HepG2 (cell line): Measurements from ENCODE around the gene MIF. TPM values are rescaled to one million over a fixed set of nuclear protein-coding genes. Genes with fewer than 3 reads are reported as not detected.
A peak's percentile ranks its signal among the peaks of the same experiment; 100 is the strongest.

ENCODE experiments used
- ATAD3A ChIP-seq: sonication (generic); formaldehyde crosslinking; IDR thresholded peaks from 2 replicates; pipeline ENCODE4 v1.4.0; 2020; ENCODE audit warnings: missing genetic modification reagents
- CBFB ChIP-seq: sonication (generic); formaldehyde crosslinking; IDR thresholded peaks from 2 replicates; pipeline ENCODE4 v1.4.0; 2020; ENCODE audit warnings: missing genetic modification reagents
- CBX2 ChIP-seq, 2 experiments: fragments of 200-600 bp in 1 of 2; sonication (generic); formaldehyde crosslinking in 1 of 2; IDR thresholded peaks; 2 replicates each; pipeline versions ENCODE4 v1.7.0 to v1.8.1; 2018 to 2022; ENCODE audit warnings: low read depth in 2 of 2, low read length in 1 of 2, mild to moderate bottlenecking in 1 of 2, missing genetic modification reagents in 1 of 2
- CREB3 ChIP-seq: sonication (generic); formaldehyde crosslinking; IDR thresholded peaks from 2 replicates; pipeline ENCODE4 v1.5.0; 2020; ENCODE audit warnings: missing genetic modification reagents
- ETV5 ChIP-seq: IDR thresholded peaks from 2 replicates; pipeline ENCODE4 v1.6.1; 2018; ENCODE audit warnings: missing biosample characterization, missing genetic modification reagents, inconsistent platforms, borderline replicate concordance
- HNRNPH1 ChIP-seq: fragments of 200-400 bp; formaldehyde crosslinking; optimal IDR thresholded peaks from 2 replicates; pipeline ENCODE3; 2017; ENCODE audit warnings: mild to moderate bottlenecking, low read depth, low read length
- ISL2 ChIP-seq: sonication (generic); formaldehyde crosslinking; IDR thresholded peaks from 2 replicates; pipeline ENCODE4 v1.5.0; 2020; ENCODE audit warnings: missing genetic modification reagents
- KMT2B ChIP-seq: IDR thresholded peaks from 2 replicates; pipeline ENCODE4 v1.6.1; 2016; ENCODE audit warnings: missing genetic modification reagents, missing compliant biosample characterization
- MTF1 ChIP-seq: sonication (generic); formaldehyde crosslinking; IDR thresholded peaks from 2 replicates; pipeline ENCODE4 v1.5.0; 2020; ENCODE audit warnings: missing genetic modification reagents
- POLR2AphosphoS5 ChIP-seq: IDR thresholded peaks from 2 replicates; pipeline ENCODE4 v1.6.1; 2012; ENCODE audit warnings: low read depth, low read length
- ZMAT3 ChIP-seq: sonication (generic); formaldehyde crosslinking; conservative IDR thresholded peaks from 2 replicates; pipeline ENCODE4 v1.7.0; 2021; ENCODE audit warnings: missing genetic modification reagents
- ZNF225 ChIP-seq: sonication (generic); formaldehyde crosslinking; IDR thresholded peaks from 2 replicates; pipeline ENCODE4 v1.4.0; 2020; ENCODE audit warnings: mild to moderate bottlenecking, missing genetic modification reagents
- ZNF260 ChIP-seq: sonication (generic); formaldehyde crosslinking; IDR thresholded peaks from 2 replicates; pipeline ENCODE4 v1.4.0; 2020; ENCODE audit warnings: missing genetic modification reagents, low read depth, mild to moderate bottlenecking, borderline replicate concordance
- ZNF367 ChIP-seq: sonication (generic); formaldehyde crosslinking; IDR thresholded peaks from 2 replicates; pipeline ENCODE4 v1.4.0; 2020; ENCODE audit warnings: missing genetic modification reagents, borderline replicate concordance
- ZNF460 ChIP-seq: sonication (generic); formaldehyde crosslinking; IDR thresholded peaks from 2 replicates; pipeline ENCODE4 v1.5.1; 2020; ENCODE audit warnings: missing genetic modification reagents, mild to moderate bottlenecking, borderline replicate concordance
- ZNF530 ChIP-seq: sonication (generic); formaldehyde crosslinking; IDR thresholded peaks from 2 replicates; pipeline ENCODE4 v1.5.0; 2020; ENCODE audit warnings: low read depth, mild to moderate bottlenecking, missing genetic modification reagents
- ZNF546 ChIP-seq: sonication (generic); formaldehyde crosslinking; conservative IDR thresholded peaks from 2 replicates; pipeline ENCODE4 v1.8.1; 2023; ENCODE audit warnings: mild to moderate bottlenecking, missing genetic modification reagents
- ZNF597 ChIP-seq: sonication (generic); formaldehyde crosslinking; IDR thresholded peaks from 2 replicates; pipeline ENCODE4 v1.5.0; 2020; ENCODE audit warnings: missing genetic modification reagents
- ZNF678 ChIP-seq: sonication (generic); formaldehyde crosslinking; IDR thresholded peaks from 2 replicates; pipeline ENCODE4 v1.4.0; 2020; ENCODE audit warnings: mild to moderate bottlenecking, missing genetic modification reagents
- ZNF776 ChIP-seq: sonication (generic); formaldehyde crosslinking; IDR thresholded peaks from 2 replicates; pipeline ENCODE4 v1.4.0; 2020; ENCODE audit warnings: mild to moderate bottlenecking, missing genetic modification reagents
- polyA plus RNA-seq, 8 experiments: library from polyadenylated mRNA; depleted of rRNA in 3 of 8; stranded (reverse) in 7 of 8; unstranded in 1 of 8; fragments of >200 nt; fragmentation: Illumina TruSeq in 4 of 8; extraction: Trizol in 4 of 8; gene quantifications; 2 replicates each; pipeline versions ENCODE4 v1.2.1 to v1.2.3, GENCODE V29; 2011 to 2016; ENCODE audit warnings: low read depth in 4 of 8, missing spikeins in 1 of 8, mixed read lengths in 1 of 8; ENCODE audit not compliant: insufficient read depth in 1 of 8
- total RNA-seq, 5 experiments: library from RNA; depleted of rRNA; stranded (reverse); fragments of >200 nt; fragmentation: Illumina TruSeq; extraction: Trizol; gene quantifications; 2 replicates each; pipeline ENCODE4 v1.2.3, GENCODE V29; 2016; ENCODE audit warnings: low read depth in 1 of 5
- TF ChIP-seq, protein P1 (sequence below): sonication (generic); formaldehyde crosslinking; IDR thresholded peaks from 2 replicates; pipeline ENCODE4 v1.5.1; 2020; ENCODE audit warnings: missing genetic modification reagents, mild to moderate bottlenecking, borderline replicate concordance
- TF ChIP-seq, protein P2 (sequence below): sonication (generic); formaldehyde crosslinking; IDR thresholded peaks from 2 replicates; pipeline ENCODE4 v1.4.0; 2020; ENCODE audit warnings: missing genetic modification reagents
- TF ChIP-seq, protein P3 (sequence below): sonication (generic); formaldehyde crosslinking; IDR thresholded peaks from 2 replicates; pipeline ENCODE4 v1.8.0; 2022; ENCODE audit warnings: missing genetic modification reagents, low read depth, mild to moderate bottlenecking, borderline replicate concordance
- TF ChIP-seq, protein P4 (sequence below): sonication (generic); formaldehyde crosslinking; IDR thresholded peaks from 2 replicates; pipeline ENCODE4 v1.8.1; 2023; ENCODE audit warnings: missing genetic modification reagents, mild to moderate bottlenecking, borderline replicate concordance

The MIF gene
- total and polyA plus RNA-seq, 2 of the 13 experiments (the other 11 are each of a cell fraction or from before 2014, with no cell fraction given): 634 to 675 TPM

DNA sequence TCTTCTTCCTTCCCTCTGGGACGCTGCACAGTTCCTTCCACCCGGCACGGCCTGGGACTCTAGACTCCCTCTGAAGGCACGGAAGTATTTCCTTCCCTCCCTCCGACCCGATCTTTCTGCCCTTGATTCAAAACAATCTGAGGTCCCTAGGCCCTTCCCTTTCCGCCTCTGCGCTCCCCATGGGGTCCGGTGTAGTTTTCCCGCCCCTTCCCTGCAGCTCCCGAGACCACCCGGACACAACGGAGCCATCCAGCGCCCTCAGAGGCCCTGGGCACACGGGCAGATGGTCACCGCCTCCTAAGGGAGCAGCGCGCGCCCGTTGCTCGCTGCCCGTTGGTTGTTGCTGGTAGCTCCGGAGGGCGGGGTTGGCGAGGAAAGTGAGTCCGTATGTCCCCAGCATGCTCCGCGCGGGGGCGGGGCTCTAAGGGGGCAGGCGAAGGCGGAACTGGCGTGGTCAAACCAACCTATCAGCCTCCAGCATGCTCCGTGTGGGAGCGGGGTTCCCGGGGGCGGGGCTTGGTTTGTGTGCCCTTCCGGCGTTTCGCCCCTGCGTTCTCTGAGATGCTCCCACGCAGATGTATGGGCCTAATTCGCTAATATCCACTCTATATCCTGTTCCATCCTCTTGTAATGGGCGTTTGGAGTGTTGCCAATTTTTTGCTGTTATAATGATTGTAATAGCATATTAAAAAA lies 19.6 kb downstream of the MIF start (continued):
- TF ChIP-seq, protein P1, sequence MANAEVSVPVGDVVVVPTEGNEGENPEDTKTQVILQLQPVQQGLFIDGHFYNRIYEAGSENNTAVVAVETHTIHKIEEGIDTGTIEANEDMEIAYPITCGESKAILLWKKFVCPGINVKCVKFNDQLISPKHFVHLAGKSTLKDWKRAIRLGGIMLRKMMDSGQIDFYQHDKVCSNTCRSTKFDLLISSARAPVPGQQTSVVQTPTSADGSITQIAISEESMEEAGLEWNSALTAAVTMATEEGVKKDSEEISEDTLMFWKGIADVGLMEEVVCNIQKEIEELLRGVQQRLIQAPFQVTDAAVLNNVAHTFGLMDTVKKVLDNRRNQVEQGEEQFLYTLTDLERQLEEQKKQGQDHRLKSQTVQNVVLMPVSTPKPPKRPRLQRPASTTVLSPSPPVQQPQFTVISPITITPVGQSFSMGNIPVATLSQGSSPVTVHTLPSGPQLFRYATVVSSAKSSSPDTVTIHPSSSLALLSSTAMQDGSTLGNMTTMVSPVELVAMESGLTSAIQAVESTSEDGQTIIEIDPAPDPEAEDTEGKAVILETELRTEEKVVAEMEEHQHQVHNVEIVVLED (CRISPR knock-in tag): peak; percentile 82
- no peak for TF ChIP-seq HNRNPH1
- no peak for TF ChIP-seq ATAD3A (CRISPR knock-in tag)
- TF ChIP-seq ZNF530: no peak
- no peak for TF ChIP-seq ZNF260
- TF ChIP-seq, protein P2, sequence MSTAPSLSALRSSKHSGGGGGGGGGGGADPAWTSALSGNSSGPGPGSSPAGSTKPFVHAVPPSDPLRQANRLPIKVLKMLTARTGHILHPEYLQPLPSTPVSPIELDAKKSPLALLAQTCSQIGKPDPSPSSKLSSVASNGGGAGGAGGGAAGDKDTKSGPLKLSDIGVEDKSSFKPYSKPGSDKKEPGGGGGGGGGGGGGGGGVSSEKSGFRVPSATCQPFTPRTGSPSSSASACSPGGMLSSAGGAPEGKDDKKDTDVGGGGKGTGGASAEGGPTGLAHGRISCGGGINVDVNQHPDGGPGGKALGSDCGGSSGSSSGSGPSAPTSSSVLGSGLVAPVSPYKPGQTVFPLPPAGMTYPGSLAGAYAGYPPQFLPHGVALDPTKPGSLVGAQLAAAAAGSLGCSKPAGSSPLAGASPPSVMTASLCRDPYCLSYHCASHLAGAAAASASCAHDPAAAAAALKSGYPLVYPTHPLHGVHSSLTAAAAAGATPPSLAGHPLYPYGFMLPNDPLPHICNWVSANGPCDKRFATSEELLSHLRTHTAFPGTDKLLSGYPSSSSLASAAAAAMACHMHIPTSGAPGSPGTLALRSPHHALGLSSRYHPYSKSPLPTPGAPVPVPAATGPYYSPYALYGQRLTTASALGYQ (CRISPR knock-in tag): no peak
- no peak for TF ChIP-seq CREB3 (CRISPR knock-in tag)
- peak; percentile 92 for TF ChIP-seq POLR2AphosphoS5
- TF ChIP-seq, protein P3, sequence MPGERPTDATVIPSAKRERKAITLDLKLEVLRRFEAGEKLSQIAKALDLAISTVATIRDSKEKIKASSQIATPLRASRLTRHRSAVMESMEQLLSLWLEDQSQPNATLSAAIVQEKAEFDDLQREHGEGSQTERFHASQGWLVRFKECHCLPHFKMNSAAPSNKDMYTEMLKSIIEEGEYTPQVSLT: no peak
- no peak for TF ChIP-seq ZNF776 (CRISPR knock-in tag)
- TF ChIP-seq CBFB (CRISPR knock-in tag): 0 out of 2 replicates have a peak, but pooled peaks have one; percentile 55
- no peak for TF ChIP-seq ISL2 (CRISPR knock-in tag)
- TF ChIP-seq, protein P4, sequence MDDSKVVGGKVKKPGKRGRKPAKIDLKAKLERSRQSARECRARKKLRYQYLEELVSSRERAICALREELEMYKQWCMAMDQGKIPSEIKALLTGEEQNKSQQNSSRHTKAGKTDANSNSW: peak; percentile 75; the same call in 1 of the 2 replicates
- peak; percentile 61 for TF ChIP-seq ETV5 (CRISPR knock-in tag)
- peak; percentile 51; the same call in 1 of the 2 replicates for TF ChIP-seq ZMAT3 (CRISPR knock-in tag)
- no peak for TF ChIP-seq CBX2 (IDR thresholded peaks at IDR 0.05; ENCODE audit: low read depth, low read length)
- no peak for TF ChIP-seq CBX2 (CRISPR knock-in tag; IDR thresholded peaks at IDR 0.05; ENCODE audit: low read depth)
- no peak for TF ChIP-seq ZNF367 (CRISPR knock-in tag)
- no peak for TF ChIP-seq ZNF460
- no peak for TF ChIP-seq ZNF597 (CRISPR knock-in tag)
- no peak for TF ChIP-seq MTF1 (CRISPR knock-in tag)
- peak; percentile 82 for TF ChIP-seq KMT2B (CRISPR knock-in tag)
- TF ChIP-seq ZNF225 (CRISPR knock-in tag): 0 out of 2 replicates have a peak, but pooled peaks have one; percentile 73
- TF ChIP-seq ZNF678 (CRISPR knock-in tag): no peak
- TF ChIP-seq ZNF546 (CRISPR knock-in tag): 0 out of 2 replicates have a peak, but pooled peaks have one; percentile 56
